Liver (tissue), 9 donors: ENCODE measurements around the gene NF1. TPM values are rescaled to one million over a fixed set of nuclear protein-coding genes. Genes with fewer than 3 reads are reported as not detected.

ENCODE experiments used
- DNase-seq: peaks from one replicate; pipeline ENCODE4 v3.0.0-alpha.2; 2017; ENCODE audit warnings: low spot score
- H3K27ac ChIP-seq, 2 donors: one replicate each; pipeline ENCODE4 v1.7.0; 2013; ENCODE audit warnings: inconsistent platforms in 2 of 2, low read length in 2 of 2, control low read depth in 1 of 2, low read depth in 1 of 2, mild to moderate bottlenecking in 1 of 2
- H3K27me3 ChIP-seq, 4 donors: one replicate each; pipeline versions ENCODE4 v1.6.1 to v1.7.0; 2013; ENCODE audit warnings: low read length in 3 of 4, inconsistent platforms in 1 of 4, mild to moderate bottlenecking in 1 of 4, moderate library complexity in 1 of 4; ENCODE audit not compliant: control insufficient read depth in 4 of 4, insufficient read depth in 4 of 4
- H3K36me3 ChIP-seq, 4 donors: one replicate each; pipeline versions ENCODE4 v1.6.1 to v1.7.0; 2013; ENCODE audit warnings: low read length in 3 of 4, mild to moderate bottlenecking in 3 of 4, low read depth in 1 of 4, moderate library complexity in 1 of 4; ENCODE audit not compliant: control insufficient read depth in 4 of 4, insufficient read depth in 3 of 4
- H3K4me1 ChIP-seq, 4 donors: one replicate each; pipeline versions ENCODE4 v1.6.1 to v1.7.0; 2013; ENCODE audit warnings: low read length in 3 of 4, mild to moderate bottlenecking in 3 of 4, moderate library complexity in 1 of 4; ENCODE audit not compliant: control insufficient read depth in 4 of 4, insufficient read depth in 4 of 4
- H3K4me3 ChIP-seq, 3 donors: one replicate each; pipeline versions ENCODE4 v1.6.1 to v1.7.0; 2013; ENCODE audit warnings: low read length in 3 of 3, control low read depth in 1 of 3, low read depth in 1 of 3, mild to moderate bottlenecking in 1 of 3
- H3K9ac ChIP-seq, 2 donors: one replicate each; pipeline ENCODE4 v1.7.0; 2013; ENCODE audit warnings: low read length in 2 of 2, mild to moderate bottlenecking in 2 of 2, moderate library complexity in 2 of 2, control low read depth in 1 of 2, low read depth in 1 of 2
- H3K9me3 ChIP-seq, 4 donors: one replicate each; pipeline versions ENCODE4 v1.6.1 to v1.7.0; 2013; ENCODE audit warnings: low read length in 3 of 4; ENCODE audit not compliant: control insufficient read depth in 4 of 4
- ATF3 ChIP-seq: IDR thresholded peaks from 2 replicates; pipeline ENCODE4 v1.6.1; 2016; ENCODE audit warnings: antibody characterized with exemption
- CTCF ChIP-seq: fragments of 150-350 bp; IDR thresholded peaks from 2 replicates; pipeline ENCODE4 v1.5.1; 2017; ENCODE audit warnings: improper control_type of control experiment, low read depth, low read length; ENCODE audit not compliant: missing input control
- EGR1 ChIP-seq, 2 donors: IDR thresholded peaks; 2 replicates each; pipeline ENCODE4 v1.6.1; 2016 to 2018; ENCODE audit warnings: antibody characterized with exemption in 2 of 2, low read depth in 2 of 2
- FOXA1 ChIP-seq: IDR thresholded peaks from 2 replicates; pipeline ENCODE4 v1.6.1; 2016; ENCODE audit warnings: antibody characterized with exemption
- FOXA2 ChIP-seq: IDR thresholded peaks from 2 replicates; pipeline ENCODE4 v1.6.1; 2016; ENCODE audit warnings: antibody characterized with exemption
- GABPA ChIP-seq, 2 donors: IDR thresholded peaks in 1 of 2; conservative IDR thresholded peaks in 1 of 2; 2 replicates each; pipeline ENCODE4 v1.6.1; 2016; ENCODE audit warnings: antibody characterized with exemption in 2 of 2, mild to moderate bottlenecking in 1 of 2, moderate library complexity in 1 of 2
- HNF4A ChIP-seq, 2 donors: conservative IDR thresholded peaks; 2 replicates each; pipeline ENCODE4 v1.6.1; 2016; ENCODE audit warnings: antibody characterized with exemption in 2 of 2, mild to moderate bottlenecking in 2 of 2
- HNF4G ChIP-seq: IDR thresholded peaks from 2 replicates; pipeline ENCODE4 v1.6.1; 2016; ENCODE audit warnings: antibody characterized with exemption
- JUND ChIP-seq, 2 donors: IDR thresholded peaks; 2 replicates each; pipeline ENCODE4 v1.6.1; 2016; ENCODE audit warnings: antibody characterized with exemption in 2 of 2
- MAX ChIP-seq: IDR thresholded peaks from 2 replicates; pipeline ENCODE4 v1.6.1; 2016; ENCODE audit warnings: antibody characterized with exemption
- NR2F2 ChIP-seq: IDR thresholded peaks from 2 replicates; pipeline ENCODE4 v1.6.1; 2016; ENCODE audit warnings: antibody characterized with exemption
- RAD21 ChIP-seq, 2 donors: IDR thresholded peaks; 2 replicates each; pipeline ENCODE4 v1.6.1; 2016; ENCODE audit warnings: antibody characterized with exemption in 2 of 2, mild to moderate bottlenecking in 2 of 2
- REST ChIP-seq: IDR thresholded peaks from 2 replicates; pipeline ENCODE4 v1.6.1; 2016; ENCODE audit warnings: antibody characterized with exemption, mild to moderate bottlenecking
- RXRA ChIP-seq, 2 donors: IDR thresholded peaks; 2 replicates each; pipeline ENCODE4 v1.6.1; 2017 to 2018; ENCODE audit warnings: antibody characterized with exemption in 2 of 2, mild to moderate bottlenecking in 1 of 2
- SP1 ChIP-seq: IDR thresholded peaks from 2 replicates; pipeline ENCODE4 v1.6.1; 2018; ENCODE audit warnings: antibody characterized with exemption, mild to moderate bottlenecking
- TAF1 ChIP-seq: conservative IDR thresholded peaks from 2 replicates; pipeline ENCODE4 v1.6.1; 2016; ENCODE audit warnings: antibody characterized with exemption, mild to moderate bottlenecking
- YY1 ChIP-seq: IDR thresholded peaks from 2 replicates; pipeline ENCODE4 v1.6.1; 2016; ENCODE audit warnings: antibody characterized with exemption, mild to moderate bottlenecking
- ZBTB33 ChIP-seq: IDR thresholded peaks from 2 replicates; pipeline ENCODE4 v1.6.1; 2016; ENCODE audit warnings: antibody characterized with exemption
- WGBS: extraction: QIAGEN DNeasy Blood & Tissue Kit; methylation state at CpG from one replicate; pipeline ENCODE4 v1.1.7; 2013; 5-methylcytosine and 5-hydroxymethylcytosine counted together
- polyA plus RNA-seq, 2 donors: library from polyadenylated mRNA; stranded (reverse) in 1 of 2; unstranded in 1 of 2; fragments of 200-250 nt in 1 of 2; fragments of >200 nt in 1 of 2; fragmentation: Nextera tagmentation in 1 of 2; extraction: Ambion mirVana in 1 of 2; gene quantifications; one replicate each; pipeline versions ENCODE4 v1.2.1 to v1.2.3, GENCODE V29; 2013 to 2015
- total RNA-seq, 2 donors: library from RNA; depleted of rRNA; stranded (reverse); fragments of >200 nt; gene quantifications; one replicate each; pipeline ENCODE4 v1.2.3, GENCODE V29; 2014
- donor health status: healthy.
- donor health status: healthy.
- donor health status: healthy.
- donor health status: healthy.
- donor health status: healthy.

NF1 gene
- total and polyA plus RNA-seq, 4 donors, result 4.6 to 42.6 (median 13.5) TPM

- H3K27me3 ChIP-seq, result no peaks in the 10 kb centered on the region
- DNase-seq, result no peak
- H3K27ac ChIP-seq, result no peak overlapping the region
- no peak overlapping the region for H3K4me3 ChIP-seq
- H3K4me1 ChIP-seq, result no peaks in the 10 kb centered on the region
- H3K9ac ChIP-seq, result no peak overlapping the region
- no peaks in the 10 kb centered on the region for H3K9me3 ChIP-seq
- 74% methylated on average over 5 of the region's 5 CpGs for WGBS
- no peak for TF ChIP-seq FOXA2
- peaks cover 0 to 1% (median 0%) of the 10 kb centered on the region in 4 donors for H3K36me3 ChIP-seq
These were observed 213.9 kb downstream of the NF1 start for GRCh38 chr17:31308372-31309334.

- Histone ChIP-seq H3K4me1 (no peaks in the 10 kb centered on the region), H3K27me3 (no peaks in the 10 kb centered on the region), H3K9ac (peak overlapping the region in 1 of 2 donors; percentile 52), H3K9me3 (no peaks in the 10 kb centered on the region), H3K27ac (peak overlapping the region; percentile 4 to 6), H3K36me3 (peaks cover 0 to 1% (median 0%) of the 10 kb centered on the region in 4 donors), H3K4me3 (no peak overlapping the region)
- TF ChIP-seq HNF4G, result no peak
- no peak for TF ChIP-seq JUND (IDR thresholded peaks at IDR 0.05)
- TF ChIP-seq SP1, result no peak
- TF ChIP-seq CTCF, result no peak
- no peak for TF ChIP-seq ATF3
- TF ChIP-seq FOXA1, result no peak
- no peak for TF ChIP-seq MAX
- no peak for TF ChIP-seq REST
- TF ChIP-seq TAF1, result no peak
- TF ChIP-seq RXRA (IDR thresholded peaks at IDR 0.05), result no peak
- no peak for TF ChIP-seq EGR1 (IDR thresholded peaks at IDR 0.05; ENCODE audit: low read depth in 2 of 2)
- no peak for TF ChIP-seq FOXA2
- no peak for TF ChIP-seq YY1
- TF ChIP-seq RAD21 (IDR thresholded peaks at IDR 0.05), result no peak
- TF ChIP-seq NR2F2, result no peak
- no peak for TF ChIP-seq HNF4A (conservative IDR thresholded peaks at IDR 0.05)
- TF ChIP-seq GABPA (IDR thresholded peaks at IDR 0.05 in 1 of 2, conservative IDR thresholded peaks at IDR 0.05 in 1 of 2), result no peak
- TF ChIP-seq ZBTB33, result no peak
- no peak for DNase-seq
- 79% methylated on average over 2 of the region's 2 CpGs for WGBS
These were observed 214.8 kb downstream of the NF1 start for GRCh38 chr17:31309556-31309955.
